Keratinocyte (primary cell): ENCODE measurements around the gene CEACAM3. TPM values are rescaled to one million over a fixed set of nuclear protein-coding genes. Genes with fewer than 3 reads are reported as not detected.
A peak's percentile ranks its signal among the peaks of the same experiment; 100 is the strongest.
"Not testable (repeated sequence)": the region's sequence is repeated elsewhere in the genome, so short reads cannot be mapped to it uniquely, and the experiment has no call there.

Experiments
- DNase-seq: peaks from one replicate; pipeline ENCODE4 v3.0.0-alpha.2; 2011; ENCODE audit warnings: low read depth, missing footprints, low spot score
- FAIRE-seq: peaks from 2 replicates; lab custom pipeline; 2011; peaks lifted over from hg19 to GRCh38; lab: Jason Lieb, UNC
- H2AFZ ChIP-seq: 2 replicates; pipeline ENCODE4 v1.6.0; 2012; ENCODE audit warnings: low read length, control low read depth, inconsistent platforms; ENCODE audit not compliant: control insufficient read depth
- H3K27ac ChIP-seq: 2 replicates; pipeline ENCODE4 v1.5.1; 2011; ENCODE audit warnings: low read length; ENCODE audit not compliant: control insufficient read depth, insufficient read depth
- H3K27me3 ChIP-seq: 3 replicates; pipeline ENCODE4 v1.6.0; 2011; ENCODE audit warnings: low read length; ENCODE audit not compliant: control insufficient read depth, insufficient read depth; ENCODE audit errors: extremely low read depth
- H3K36me3 ChIP-seq, 2 experiments: 2 replicates in 1 of 2; 3 replicates in 1 of 2; pipeline ENCODE4 v1.5.1; 2011; ENCODE audit warnings: low read length in 2 of 2, mild to moderate bottlenecking in 1 of 2; ENCODE audit not compliant: control insufficient read depth in 2 of 2, insufficient read depth in 2 of 2; ENCODE audit errors: extremely low read depth in 1 of 2
- H3K4me1 ChIP-seq: 3 replicates; pipeline ENCODE4 v1.5.1; 2011; ENCODE audit warnings: low read length; ENCODE audit not compliant: control insufficient read depth, insufficient read depth; ENCODE audit errors: extremely low read depth
- H3K4me2 ChIP-seq: 3 replicates; pipeline ENCODE4 v1.6.0; 2011; ENCODE audit warnings: low read depth, low read length; ENCODE audit not compliant: control insufficient read depth, insufficient read depth; ENCODE audit errors: extremely low read depth
- H3K4me3 ChIP-seq, 3 experiments: fragments of 200-600 bp in 1 of 3; sonication (generic) in 1 of 3; 2 replicates in 2 of 3; 3 replicates in 1 of 3; pipeline ENCODE4 v1.5.1; 2011 to 2016; ENCODE audit warnings: low read length in 3 of 3, mild to moderate bottlenecking in 3 of 3, control low read depth in 2 of 3, inconsistent platforms in 1 of 3, low read depth in 1 of 3, mixed read lengths in 1 of 3, mixed run types in 1 of 3, moderate library complexity in 1 of 3; ENCODE audit not compliant: control insufficient read depth in 2 of 3, insufficient read depth in 2 of 3; ENCODE audit errors: extremely low read depth in 1 of 3
- H3K79me2 ChIP-seq: 2 replicates; pipeline ENCODE4 v1.6.0; 2012; ENCODE audit warnings: low read length; ENCODE audit not compliant: control insufficient read depth, insufficient read depth
- H3K9ac ChIP-seq: 3 replicates; pipeline ENCODE4 v1.6.0; 2011; ENCODE audit warnings: low read length; ENCODE audit not compliant: control insufficient read depth, insufficient read depth; ENCODE audit errors: extremely low read depth
- H3K9me1 ChIP-seq: 3 replicates; pipeline ENCODE4 v1.6.0; 2011; ENCODE audit warnings: low read length; ENCODE audit not compliant: control insufficient read depth, insufficient read depth; ENCODE audit errors: extremely low read depth
- H3K9me3 ChIP-seq: 2 replicates; pipeline ENCODE4 v1.5.1; 2012; ENCODE audit warnings: low read depth, low read length; ENCODE audit not compliant: control insufficient read depth
- H4K20me1 ChIP-seq: 3 replicates; pipeline ENCODE4 v1.6.0; 2011; ENCODE audit warnings: low read length; ENCODE audit not compliant: control insufficient read depth, insufficient read depth; ENCODE audit errors: extremely low read depth
- CTCF ChIP-seq, 3 experiments: IDR thresholded peaks in 1 of 3; conservative IDR thresholded peaks in 1 of 3; optimal IDR thresholded peaks in 1 of 3; 2 replicates in 2 of 3; 3 replicates in 1 of 3; pipeline versions ENCODE3 to v1.5.1; 2011; ENCODE audit warnings: low read length in 3 of 3, mild to moderate bottlenecking in 3 of 3, moderate library complexity in 2 of 3, control low read depth in 1 of 3, inconsistent platforms in 1 of 3; ENCODE audit not compliant: insufficient read depth in 2 of 3; ENCODE audit errors: extremely low read depth in 1 of 3
- EZH2 ChIP-seq: IDR thresholded peaks from one replicate; pipeline ENCODE4 v1.6.1; 2012; ENCODE audit warnings: inconsistent platforms, mild to moderate bottlenecking, low read length, moderate library complexity
- dilution Hi-C: fragments of 300-500 bp; cut with MboI; formaldehyde crosslinking; loops from one replicate; pipeline ENCODE4 v1.7.0; 2020; ENCODE audit warnings: low sequenced_read_pairs; ENCODE audit not compliant: extremely low pct_ligation_motif_present
- polyA plus RNA-seq, 5 experiments: library from polyadenylated mRNA; depleted of rRNA in 3 of 5; stranded (reverse) in 3 of 5; stranded (forward) in 1 of 5; unstranded in 1 of 5; fragments of >200 nt; gene quantifications; 1 replicate in 1 of 5; 2 replicates in 3 of 5; 3 replicates in 1 of 5; pipeline versions ENCODE4 v1.2.1 to v1.2.3, GENCODE V29; 2011 to 2012; ENCODE audit warnings: missing spikeins in 2 of 5, low read depth in 1 of 5, low replicate concordance in 1 of 5

The CEACAM3 gene
- polyA plus RNA-seq, 1 donor (not counting 4 experiments of a cell fraction or from before 2014, with no cell fraction given) = not detected

GRCh38 chr19:41785653-41786052 lies 10.7 kb upstream of the CEACAM3 start:
- peak; percentile 75 to 93 (median 85) for TF ChIP-seq CTCF (optimal IDR thresholded peaks at IDR 0.05 in 1 of 3, IDR thresholded peaks at IDR 0.05 in 1 of 3, conservative IDR thresholded peaks at IDR 0.05 in 1 of 3; ENCODE audit: extremely low read depth in 1 of 3, insufficient read depth in 2 of 3, low read length in 3 of 3)
- peak; percentile 14 for TF ChIP-seq EZH2
- FAIRE-seq = peak; percentile 81
- DNase-seq = no peak
- no peaks in the 10 kb centered on the region for H3K36me3 ChIP-seq
- H4K20me1 ChIP-seq = no peaks in the 10 kb centered on the region
- H3K9ac ChIP-seq = no peak overlapping the region
- peaks cover 23% of the 10 kb centered on the region for H3K27me3 ChIP-seq
- H3K27ac ChIP-seq = no peak overlapping the region
- H3K9me1 ChIP-seq = no peaks in the 10 kb centered on the region
- H2AFZ ChIP-seq = no peak overlapping the region
- no peaks in the 10 kb centered on the region for H3K9me3 ChIP-seq
- no peak overlapping the region for H3K4me2 ChIP-seq
- H3K4me1 ChIP-seq = no peaks in the 10 kb centered on the region
- H3K4me3 ChIP-seq = no peak overlapping the region
- no peaks in the 10 kb centered on the region for H3K79me2 ChIP-seq
- dilution Hi-C loops = no loop called here

DNA sequence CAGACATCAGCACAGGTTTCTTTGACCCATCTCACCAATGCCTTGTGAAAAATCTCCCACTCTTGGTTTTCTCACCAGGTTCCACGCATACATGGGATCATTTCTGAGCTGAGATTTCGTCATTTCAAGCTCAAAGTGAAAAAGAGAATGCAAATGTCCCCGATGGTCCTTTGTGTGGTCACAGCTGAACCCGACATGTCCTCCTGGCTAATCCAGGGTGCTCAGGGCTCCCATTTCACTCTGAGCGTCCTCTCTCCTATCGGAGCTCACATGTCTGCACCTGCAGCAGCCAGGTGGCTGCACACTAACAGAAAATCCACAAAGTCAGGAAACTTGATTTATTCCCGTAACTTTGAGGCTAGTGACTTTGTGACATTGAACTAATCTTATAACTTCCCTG lies 9.3 kb upstream of the CEACAM3 start:
- Histone ChIP-seq H3K27ac (no peak overlapping the region), H3K9me1 (no peaks in the 10 kb centered on the region), H3K27me3 (peaks cover 24% of the 10 kb centered on the region), H3K4me1 (no peaks in the 10 kb centered on the region), H2AFZ (no peak overlapping the region), H3K9me3 (no peaks in the 10 kb centered on the region), H3K79me2 (no peaks in the 10 kb centered on the region), H3K36me3 (no peaks in the 10 kb centered on the region), H3K4me2 (no peak overlapping the region), H4K20me1 (no peaks in the 10 kb centered on the region), H3K4me3 (no peak overlapping the region), H3K9ac (no peak overlapping the region)
- TF ChIP-seq CTCF (optimal IDR thresholded peaks at IDR 0.05 in 1 of 3, IDR thresholded peaks at IDR 0.05 in 1 of 3, conservative IDR thresholded peaks at IDR 0.05 in 1 of 3; ENCODE audit: extremely low read depth in 1 of 3, insufficient read depth in 2 of 3, low read length in 3 of 3) = no peak
- TF ChIP-seq EZH2 = no peak
- FAIRE-seq (no peak), DNase-seq (no peak)
- dilution Hi-C loops = no loop called here

GRCh38 chr19:41788518-41788917 lies 7.9 kb upstream of the CEACAM3 start:
- H3K4me2 ChIP-seq, H3K4me1 ChIP-seq, FAIRE-seq, H2AFZ ChIP-seq, H3K36me3 ChIP-seq, H3K4me3 ChIP-seq, H3K27ac ChIP-seq, dilution Hi-C loops, H3K9me3 ChIP-seq, DNase-seq, H4K20me1 ChIP-seq, H3K9ac ChIP-seq, H3K79me2 ChIP-seq, H3K9me1 ChIP-seq: not testable (repeated sequence)
- peaks cover 32% of the 10 kb centered on the region for H3K27me3 ChIP-seq

DNA sequence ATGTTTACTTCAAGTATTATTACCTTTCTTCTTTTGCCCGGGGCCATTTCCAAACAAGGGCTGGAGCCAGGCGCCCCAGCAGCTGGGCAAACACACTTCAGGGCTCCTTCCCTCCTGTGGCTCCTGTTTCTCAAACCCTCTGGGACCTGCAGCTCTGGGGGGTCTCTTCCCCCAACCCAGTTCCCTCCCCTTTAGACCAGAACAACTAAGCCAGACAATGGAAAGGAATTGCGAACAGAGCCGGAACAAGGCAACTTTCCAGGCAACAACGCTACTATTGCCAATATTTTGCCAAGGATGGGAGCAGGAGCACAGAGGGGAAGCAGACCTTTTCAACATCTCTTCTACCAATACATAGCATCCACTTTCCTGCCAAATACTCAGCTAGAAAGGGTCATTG lies 7.3 kb upstream of the CEACAM3 start:
- H3K4me1 ChIP-seq, H3K4me3 ChIP-seq, H3K9ac ChIP-seq, DNase-seq, dilution Hi-C loops, H2AFZ ChIP-seq, H3K4me2 ChIP-seq, H3K36me3 ChIP-seq, H3K9me1 ChIP-seq, H3K9me3 ChIP-seq, FAIRE-seq, H4K20me1 ChIP-seq, H3K27ac ChIP-seq, H3K79me2 ChIP-seq: not testable (repeated sequence)
- peaks cover 32% of the 10 kb centered on the region for H3K27me3 ChIP-seq
